IPS-11a (cell line): ENCODE data around the gene WDR20.
"Not testable (repeated sequence)": the region's sequence is repeated elsewhere in the genome, so short reads cannot be mapped to it uniquely, and the experiment has no call there.

Experiments
- H3K4me3 ChIP-seq: one replicate; pipeline ENCODE4 v1.5.1; 2013; ENCODE audit warnings: low read depth, low read length, control low read depth

Gene WDR20

GRCh38 chr14:102170061-102170460 is 30.4 kb downstream of the WDR20 start:
- H3K4me3 ChIP-seq, result no peak overlapping the region

DNA sequence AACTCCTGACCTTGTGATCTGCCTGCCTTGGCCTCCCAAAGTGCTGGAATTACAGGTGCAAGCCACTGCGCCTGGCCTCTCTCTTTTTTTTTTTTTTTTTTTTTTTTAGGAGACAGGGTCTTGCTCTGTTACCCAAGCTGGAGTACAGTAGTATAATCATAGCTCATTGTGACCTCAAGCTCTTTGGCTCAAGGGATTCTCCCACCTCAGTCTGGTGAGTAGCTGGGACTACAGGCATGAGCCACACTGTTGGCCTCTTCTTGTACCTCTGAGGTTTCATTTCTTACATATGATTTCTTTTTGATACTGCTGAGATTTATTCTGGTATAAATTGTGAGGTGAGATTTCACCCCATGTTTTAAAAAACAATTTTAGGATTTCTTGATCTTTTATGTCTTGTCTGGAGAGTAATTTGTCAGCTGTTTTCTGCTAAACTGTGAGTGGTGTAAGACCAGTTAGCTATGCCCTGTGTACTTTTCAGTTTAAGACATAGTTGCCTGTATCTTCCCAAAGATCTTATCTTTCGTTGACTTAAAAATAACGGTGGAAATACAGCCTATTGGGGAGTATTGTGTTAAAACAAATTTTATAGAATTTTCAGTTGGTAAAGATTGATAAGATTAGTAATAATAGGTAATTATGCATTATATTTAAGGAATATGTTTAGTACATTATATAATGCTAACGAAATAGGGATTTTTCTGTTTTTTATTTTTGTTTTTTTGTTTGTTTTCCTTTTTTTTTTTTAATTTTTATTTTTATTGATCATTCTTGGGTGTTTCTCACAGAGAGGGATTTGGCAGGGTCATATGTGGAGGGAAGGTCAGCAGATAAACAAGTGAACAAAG is 31.7 kb downstream of the WDR20 start:
- no peak overlapping the region for H3K4me3 ChIP-seq

DNA sequence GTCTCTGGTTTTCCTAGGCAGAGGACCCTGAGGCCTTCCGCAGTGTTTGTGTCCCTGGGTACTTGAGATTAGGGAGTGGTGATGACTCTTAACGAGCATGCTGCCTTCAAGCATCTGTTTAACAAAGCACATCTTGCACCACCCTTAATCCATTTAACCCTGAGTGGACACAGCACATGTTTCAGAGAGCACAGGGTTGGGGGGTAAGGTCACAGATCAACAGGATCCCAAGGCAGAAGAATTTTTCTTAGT is 32.2 kb downstream of the WDR20 start:
- not testable (repeated sequence) for H3K4me3 ChIP-seq

GRCh38 chr14:102172721-102173120 is 33.0 kb downstream of the WDR20 start:
- H3K4me3 ChIP-seq, result not testable (repeated sequence)

DNA sequence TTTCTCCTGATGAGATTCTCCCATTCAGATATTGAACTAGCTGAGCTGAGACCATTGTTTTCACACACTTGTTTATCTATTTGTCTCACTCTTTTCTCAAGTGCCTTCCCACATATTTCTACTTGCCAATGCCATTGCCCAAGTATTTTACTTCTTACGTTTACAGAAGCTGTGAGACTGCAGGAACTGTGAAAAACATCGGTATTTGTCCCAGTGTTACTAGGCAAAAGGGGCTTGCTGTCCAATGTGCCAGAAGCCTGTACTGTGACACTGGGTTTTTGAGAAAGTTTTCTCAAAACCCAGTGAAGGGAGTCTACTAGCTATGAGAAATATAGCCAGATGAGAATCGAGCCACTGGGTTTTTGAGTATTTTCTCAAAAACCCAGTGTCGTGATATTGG is 37.5 kb downstream of the WDR20 start:
- no peak overlapping the region for H3K4me3 ChIP-seq

GRCh38 chr14:102178806-102179205 is 39.1 kb downstream of the WDR20 start:
- H3K4me3 ChIP-seq, result no peak overlapping the region

DNA sequence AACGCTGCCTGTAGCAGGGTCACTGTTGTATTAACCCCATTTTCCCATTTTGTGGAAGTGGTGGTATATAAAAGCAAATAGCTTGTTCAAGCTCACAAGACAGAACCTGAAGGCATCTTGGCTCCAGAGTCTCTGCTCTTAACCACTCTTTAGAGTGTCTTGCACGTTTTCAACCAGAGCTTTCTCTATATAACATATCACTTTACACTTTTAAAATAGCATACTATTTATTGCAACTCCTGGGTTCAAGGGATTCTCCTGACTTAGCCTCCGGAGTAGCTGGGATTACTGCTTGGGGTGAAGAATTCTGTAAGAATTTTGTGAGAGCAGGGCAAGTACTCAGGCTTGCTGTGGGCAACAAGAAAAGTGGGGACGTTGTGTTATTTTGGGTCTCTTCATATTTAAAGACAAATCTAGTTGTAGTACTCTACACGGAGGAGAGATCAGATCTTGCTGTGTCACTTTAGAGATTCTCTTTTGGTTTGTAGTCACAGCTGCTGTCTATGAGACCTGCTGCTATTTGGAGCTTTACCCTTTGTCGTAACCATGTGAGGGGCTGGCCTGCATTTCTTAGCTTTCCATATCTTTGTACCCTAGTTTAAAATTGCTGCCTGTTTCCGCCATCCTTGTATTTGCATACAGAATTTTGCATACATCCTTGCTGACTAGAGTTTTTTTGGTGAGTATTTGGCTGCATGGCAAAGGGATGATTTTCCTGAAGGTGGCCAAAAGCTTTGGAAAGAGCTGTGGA is 40.7 kb downstream of the WDR20 start:
- no peak overlapping the region for H3K4me3 ChIP-seq

DNA sequence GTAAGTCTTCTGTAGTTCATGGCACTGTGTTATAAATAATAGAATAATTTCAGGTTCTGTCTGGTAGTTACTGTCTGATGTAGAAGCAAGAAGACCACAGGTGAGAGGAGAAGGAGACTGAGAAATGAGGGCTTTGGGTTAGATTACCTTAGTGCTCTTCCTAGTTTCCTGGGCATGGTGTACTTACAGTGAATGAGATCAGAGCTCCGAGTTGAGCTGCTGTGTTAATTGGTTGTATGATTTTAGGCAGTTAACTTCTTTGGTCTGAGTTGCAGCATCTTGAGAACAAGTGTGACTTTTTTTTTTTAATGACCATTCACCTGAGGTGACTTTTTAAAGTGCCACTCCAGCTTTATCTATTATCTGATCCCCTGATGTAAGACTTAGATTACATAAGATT is 41.5 kb downstream of the WDR20 start:
- no peak overlapping the region for H3K4me3 ChIP-seq

DNA sequence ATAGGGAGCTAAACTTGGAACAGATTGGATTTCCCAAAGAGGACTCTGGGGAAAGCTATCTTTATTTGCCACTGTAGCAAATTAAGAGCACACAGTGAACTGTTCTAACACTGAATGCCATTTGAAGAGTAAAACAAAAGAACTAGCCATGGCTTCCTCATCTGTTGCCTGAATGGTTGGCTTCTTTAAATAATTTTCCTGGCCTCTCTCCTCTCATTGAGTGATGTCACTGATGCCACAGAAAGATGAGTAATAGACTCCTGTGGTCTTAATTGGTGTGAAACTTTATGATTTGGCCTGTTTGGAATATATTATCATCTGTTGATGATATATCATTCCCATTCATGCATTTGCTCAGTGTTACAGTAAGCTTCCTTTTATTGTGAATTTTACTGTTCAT is 42.5 kb downstream of the WDR20 start:
- H3K4me3 ChIP-seq, result no peak overlapping the region

- no peak overlapping the region for H3K4me3 ChIP-seq
Observed at GRCh38 chr14:102182936-102183619, 43.4 kb downstream of the WDR20 start.

DNA sequence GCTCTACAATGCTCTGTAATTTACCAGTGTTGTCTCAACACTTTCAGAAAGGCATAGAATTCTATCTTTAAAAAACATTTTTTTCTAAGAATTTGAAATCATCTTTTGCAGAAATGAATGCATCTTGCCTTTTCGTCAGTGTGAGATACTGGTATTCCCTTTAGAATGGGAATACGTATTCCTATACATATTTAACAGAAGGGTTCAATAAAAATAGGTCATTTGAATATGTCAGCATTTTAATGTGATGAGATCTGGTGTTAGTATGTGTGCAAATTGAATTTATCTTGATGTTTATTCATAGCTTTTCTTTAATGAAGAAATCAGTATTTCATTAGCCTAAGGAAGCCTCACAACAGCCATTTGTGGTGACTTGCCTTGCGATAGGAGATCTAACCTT is 44.2 kb downstream of the WDR20 start:
- H3K4me3 ChIP-seq, result no peak overlapping the region

DNA sequence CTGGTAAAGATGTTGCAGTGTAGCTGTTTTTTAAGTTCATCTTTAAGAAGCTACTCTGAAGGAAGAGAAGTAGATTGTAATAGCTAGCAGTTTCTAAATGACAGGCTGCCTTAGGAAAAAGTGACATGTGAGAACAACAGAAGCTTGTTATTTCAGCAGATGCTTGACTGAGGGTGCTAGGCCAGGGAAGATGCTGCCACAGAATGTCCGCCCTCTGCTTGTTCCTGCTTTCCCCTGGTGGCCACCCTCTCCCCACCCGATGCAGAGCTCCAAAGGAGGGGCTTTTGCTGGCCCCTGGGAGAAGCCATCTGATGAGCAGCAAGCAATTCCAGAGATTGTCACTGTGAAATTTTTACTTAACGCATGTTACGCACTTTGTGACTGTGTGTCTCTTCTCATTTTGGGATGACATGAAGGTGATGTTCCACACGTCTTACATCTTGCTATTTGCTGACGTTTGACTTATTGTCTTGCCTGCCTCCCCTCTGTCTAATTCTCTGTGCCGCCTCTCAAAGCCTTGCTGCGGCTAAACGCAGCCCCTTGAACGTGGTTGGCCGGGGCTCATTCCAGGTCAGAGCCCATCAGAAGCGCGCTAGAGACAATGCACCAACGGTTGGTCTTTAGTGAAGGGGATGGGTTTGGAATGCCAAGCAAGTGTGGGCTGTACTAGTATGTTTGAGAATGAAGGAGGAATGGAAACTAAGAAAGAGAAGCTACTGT is 44.8 kb downstream of the WDR20 start:
- H3K4me3 ChIP-seq, result no peak overlapping the region

- H3K4me3 ChIP-seq, result no peak overlapping the region
Observed at GRCh38 chr14:102185360-102185759, 45.7 kb downstream of the WDR20 start.

GRCh38 chr14:102187044-102187443 is 47.3 kb downstream of the WDR20 start:
- no peak overlapping the region for H3K4me3 ChIP-seq

DNA sequence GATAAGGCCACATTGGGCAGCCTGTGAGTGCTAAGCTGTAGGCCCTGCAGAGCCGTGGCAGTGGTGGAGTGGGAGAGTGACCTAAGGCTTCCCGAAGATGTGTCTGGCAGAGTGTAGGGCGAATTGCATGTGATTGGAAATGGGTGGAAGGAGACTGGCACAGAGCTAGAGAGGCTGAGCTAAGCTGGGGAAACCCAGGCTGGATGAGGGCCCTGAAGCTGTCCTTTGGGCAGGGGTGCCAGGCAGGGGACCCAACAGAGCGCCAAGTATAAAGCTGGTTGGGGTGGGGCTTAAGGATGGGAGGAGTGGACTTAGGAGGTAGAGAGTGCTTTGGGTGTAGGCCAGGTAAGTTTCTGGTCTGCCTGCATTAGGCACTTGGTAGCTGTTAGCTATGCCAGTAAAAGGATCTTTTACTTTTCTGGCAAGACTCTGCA is 47.9 kb downstream of the WDR20 start:
- H3K4me3 ChIP-seq, result no peak overlapping the region

- H3K4me3 ChIP-seq, result no peak overlapping the region
Observed at GRCh38 chr14:102188187-102188586, 48.5 kb downstream of the WDR20 start.

- no peak overlapping the region for H3K4me3 ChIP-seq
Observed at GRCh38 chr14:102189874-102190273, 50.2 kb downstream of the WDR20 start.

GRCh38 chr14:102192840-102193502 is 53.3 kb downstream of the WDR20 start:
- no peak overlapping the region for H3K4me3 ChIP-seq

DNA sequence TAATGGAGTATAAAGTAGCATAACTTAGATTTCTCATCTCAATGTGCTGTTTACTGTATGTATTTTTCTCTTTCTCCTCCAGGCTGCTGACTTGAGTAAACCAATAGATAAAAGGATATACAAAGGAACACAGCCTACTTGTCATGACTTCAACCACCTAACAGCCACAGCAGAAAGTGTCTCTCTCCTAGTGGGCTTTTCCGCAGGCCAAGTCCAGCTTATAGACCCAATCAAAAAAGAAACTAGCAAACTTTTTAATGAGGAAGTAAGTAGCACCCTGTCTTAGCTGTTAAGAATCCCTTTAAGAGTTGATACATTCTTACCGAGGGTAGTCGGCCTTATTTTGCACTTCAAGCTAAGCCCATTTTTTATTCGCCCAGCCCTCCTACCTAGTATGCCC is 55.2 kb downstream of the WDR20 start:
- no peak overlapping the region for H3K4me3 ChIP-seq

DNA sequence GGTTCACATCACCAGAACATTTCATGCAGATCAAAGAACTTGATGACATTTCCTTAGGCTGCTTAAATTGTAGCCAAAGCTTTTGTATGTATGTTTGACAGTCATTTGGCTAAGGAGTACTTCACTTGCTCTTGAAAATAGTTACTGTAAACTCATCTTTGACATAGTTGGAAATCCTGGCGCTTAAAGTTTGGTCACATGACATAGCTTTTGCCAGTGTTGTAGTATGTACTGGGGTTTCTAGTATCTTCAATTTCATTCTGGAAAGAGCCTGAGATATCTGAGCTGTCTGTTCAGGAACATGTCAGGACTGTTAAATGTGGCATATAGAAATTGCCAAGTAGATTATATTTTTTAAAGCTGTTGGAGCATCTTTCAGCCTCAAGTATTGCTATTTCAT is 55.7 kb downstream of the WDR20 start:
- no peak overlapping the region for H3K4me3 ChIP-seq
